ENCODE results near the gene FAM47C.

DNA sequence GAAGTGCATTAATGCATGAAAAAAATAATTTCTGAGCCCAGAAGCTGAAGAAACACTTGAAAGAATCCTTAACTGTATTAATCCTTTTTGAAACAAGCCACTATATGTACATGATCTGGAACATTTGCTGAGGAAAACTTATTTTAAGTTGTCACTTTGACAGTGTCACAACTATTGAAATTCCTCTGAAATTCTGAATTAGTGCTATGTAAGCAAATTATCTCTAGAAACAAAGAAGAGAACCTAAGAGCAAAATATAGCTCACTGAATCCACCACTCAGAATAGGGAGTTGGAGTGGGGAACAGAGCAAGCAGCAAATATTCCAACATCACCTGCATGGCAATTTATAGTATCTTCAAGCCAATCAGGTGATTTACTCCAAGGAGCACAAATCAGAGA lies 34.6 kb upstream of the FAM47C start:
- TF ChIP-seq POLR2AphosphoS5 (IDR thresholded peaks at IDR 0.05) (no peak), POLR2A (IDR thresholded peaks at IDR 0.05) (no peak)
- TF ChIP-seq, protein P1, sequence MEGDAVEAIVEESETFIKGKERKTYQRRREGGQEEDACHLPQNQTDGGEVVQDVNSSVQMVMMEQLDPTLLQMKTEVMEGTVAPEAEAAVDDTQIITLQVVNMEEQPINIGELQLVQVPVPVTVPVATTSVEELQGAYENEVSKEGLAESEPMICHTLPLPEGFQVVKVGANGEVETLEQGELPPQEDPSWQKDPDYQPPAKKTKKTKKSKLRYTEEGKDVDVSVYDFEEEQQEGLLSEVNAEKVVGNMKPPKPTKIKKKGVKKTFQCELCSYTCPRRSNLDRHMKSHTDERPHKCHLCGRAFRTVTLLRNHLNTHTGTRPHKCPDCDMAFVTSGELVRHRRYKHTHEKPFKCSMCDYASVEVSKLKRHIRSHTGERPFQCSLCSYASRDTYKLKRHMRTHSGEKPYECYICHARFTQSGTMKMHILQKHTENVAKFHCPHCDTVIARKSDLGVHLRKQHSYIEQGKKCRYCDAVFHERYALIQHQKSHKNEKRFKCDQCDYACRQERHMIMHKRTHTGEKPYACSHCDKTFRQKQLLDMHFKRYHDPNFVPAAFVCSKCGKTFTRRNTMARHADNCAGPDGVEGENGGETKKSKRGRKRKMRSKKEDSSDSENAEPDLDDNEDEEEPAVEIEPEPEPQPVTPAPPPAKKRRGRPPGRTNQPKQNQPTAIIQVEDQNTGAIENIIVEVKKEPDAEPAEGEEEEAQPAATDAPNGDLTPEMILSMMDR (IDR thresholded peaks at IDR 0.05): no peak
